NCI-H526 (cell line): ENCODE data around the gene INCA1.
A peak's percentile ranks its signal among the peaks of the same experiment; 100 is the strongest.

Source experiments
- DNase-seq, 2 experiments: peaks; one replicate each; lab custom pipeline; 2025; lab: John Stamatoyannopoulos, UW

Gene INCA1

DNA sequence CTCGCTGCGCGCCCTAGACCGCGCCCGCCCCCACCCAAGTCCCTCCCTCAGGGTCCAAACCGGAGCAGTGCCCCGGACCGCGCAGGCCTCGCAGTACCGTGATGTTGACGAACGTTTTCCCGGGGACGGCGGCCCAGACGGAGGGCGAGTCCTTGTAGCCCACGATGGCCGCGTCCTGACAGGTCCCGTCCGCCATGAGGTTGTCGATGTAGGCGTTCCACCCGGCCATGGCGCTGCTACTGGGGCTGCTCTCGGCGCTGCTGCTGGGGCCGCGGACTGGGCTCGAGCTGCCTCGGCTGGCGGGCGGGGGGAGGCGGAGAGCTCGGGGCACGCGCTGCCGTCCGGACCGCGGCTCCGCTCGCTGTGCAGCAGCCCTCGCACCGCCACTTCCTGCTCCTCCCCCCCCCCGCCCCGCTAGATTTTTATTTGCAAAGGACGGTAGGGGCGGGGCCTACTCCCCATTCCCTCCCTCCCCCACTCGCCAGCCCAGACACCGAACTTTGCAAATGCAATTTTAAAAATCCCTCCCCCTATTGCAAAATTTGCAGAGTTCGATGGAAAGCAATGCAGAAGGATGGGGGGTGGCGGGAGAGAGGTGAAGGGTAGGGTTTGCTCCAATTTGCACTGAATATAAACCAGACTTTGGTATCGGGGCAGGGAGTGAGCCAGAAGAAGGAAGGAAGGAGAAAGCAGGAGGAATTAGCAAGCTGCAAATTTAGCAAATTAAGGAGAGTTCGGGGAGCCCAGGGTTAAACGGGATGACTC is 49.0 kb downstream of the INCA1 start, which contains the start of gene PFN1:
TSS of gene PFN1 (minus strand) at position 365 of the 765 bp plus-strand sequence. CDS start at position 229, 136 bp downstream.
- peak; percentile 48 to 87 for DNase-seq

DNA sequence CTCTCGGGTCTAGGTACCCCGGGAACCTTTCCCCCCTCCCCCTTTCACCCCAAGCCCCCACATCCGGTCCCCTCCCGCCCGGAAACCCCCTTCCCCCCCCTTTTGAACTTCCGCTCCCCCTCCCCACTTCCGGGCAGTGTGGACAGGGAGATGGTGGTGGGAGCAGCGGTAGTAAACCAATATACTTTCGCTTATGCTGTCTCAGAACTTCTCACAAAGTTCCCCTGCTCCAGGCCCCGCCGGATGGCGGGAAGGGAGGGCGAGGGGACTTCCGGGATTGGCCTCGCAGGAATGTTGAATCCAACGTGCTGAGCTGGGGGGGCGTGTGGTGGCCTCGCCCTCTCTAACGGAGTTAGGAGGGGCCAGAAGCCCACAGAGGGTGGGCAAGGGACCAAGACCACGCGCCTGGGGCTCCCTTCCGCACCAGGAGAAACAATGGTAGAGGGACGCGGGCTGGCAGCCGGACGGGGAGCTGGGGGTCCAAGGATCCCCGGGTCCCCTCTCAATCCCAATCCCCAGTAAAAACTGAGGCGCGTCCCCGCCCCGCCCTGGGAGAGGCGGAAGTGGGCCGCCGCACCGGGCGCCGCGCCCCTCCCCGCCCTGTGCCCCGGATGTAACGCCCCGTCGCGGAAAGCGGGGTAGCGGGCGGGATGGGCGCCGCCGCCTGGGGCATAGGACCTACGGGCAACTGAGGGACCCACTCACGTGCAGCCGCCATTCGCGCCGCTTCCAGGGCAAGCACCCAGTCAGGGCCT is 49.7 kb downstream of the INCA1 start:
- DNase-seq: peak in 1 of 2 experiments; percentile 33

- no peak for DNase-seq
Measured at GRCh38 chr17:4947010-4947410, 50.3 kb downstream of the INCA1 start.

- DNase-seq: no peak
Measured at GRCh38 chr17:4946312-4946976, 50.9 kb downstream of the INCA1 start.

DNA sequence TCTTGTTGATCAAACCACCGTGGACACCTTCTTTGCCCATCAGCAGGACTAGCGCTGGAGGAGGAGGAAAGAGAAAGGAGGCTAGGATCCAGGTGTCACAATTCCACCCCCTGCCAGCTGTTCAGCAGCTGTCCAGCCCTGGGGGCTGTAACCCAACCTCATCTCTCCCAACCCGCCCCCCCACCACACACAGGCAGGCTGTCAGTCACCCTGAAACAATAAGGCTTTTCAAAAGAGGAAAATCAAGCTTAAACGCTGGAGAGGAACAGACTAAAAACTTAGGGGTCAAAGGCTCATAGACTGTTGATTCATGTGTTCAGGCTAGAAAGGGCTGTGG is 51.4 kb downstream of the INCA1 start:
- no peak for DNase-seq

DNA sequence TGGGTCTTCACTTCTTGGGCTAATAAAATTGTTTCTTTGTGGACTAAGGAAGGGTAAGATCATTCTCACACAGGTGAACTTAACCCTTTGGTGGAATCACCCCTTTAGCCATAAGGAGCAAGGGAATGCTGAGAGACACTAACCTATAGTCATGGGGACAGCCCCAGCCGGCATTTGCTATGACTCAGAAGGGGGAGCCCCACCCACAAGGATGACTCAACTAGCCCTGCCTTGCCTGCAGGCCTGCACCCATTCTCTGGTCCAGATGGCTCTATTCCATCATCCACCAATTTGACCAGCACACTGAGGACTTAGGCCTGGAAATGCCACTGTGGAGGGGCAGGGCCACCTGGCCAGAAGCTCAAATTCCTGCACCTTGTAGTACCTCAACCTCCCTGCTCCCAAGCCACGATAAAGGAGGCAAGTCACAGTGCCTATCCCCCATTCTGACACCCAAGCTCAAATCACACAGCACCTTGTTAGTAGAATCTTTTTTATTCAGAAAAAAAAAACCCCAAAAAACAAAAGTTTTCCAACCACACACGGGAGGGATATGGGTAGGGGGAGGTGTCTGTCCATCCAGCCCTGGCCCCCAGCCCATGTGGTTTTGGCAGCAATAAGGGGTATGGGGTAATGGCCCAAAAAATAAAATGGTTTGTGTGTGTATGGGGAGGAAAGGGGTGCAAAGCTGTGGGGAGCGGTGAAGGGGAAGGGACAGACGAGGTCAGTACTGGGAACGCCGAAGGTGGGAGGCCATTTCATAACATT is 52.0 kb downstream of the INCA1 start:
- no peak for DNase-seq

- DNase-seq: no peak
Measured at GRCh38 chr17:4944554-4945175, 52.7 kb downstream of the INCA1 start.

GRCh38 chr17:4944163-4944553 is 53.2 kb downstream of the INCA1 start:
- DNase-seq: no peak

- no peak for DNase-seq
Measured at GRCh38 chr17:4942760-4943508, 54.4 kb downstream of the INCA1 start.

DNA sequence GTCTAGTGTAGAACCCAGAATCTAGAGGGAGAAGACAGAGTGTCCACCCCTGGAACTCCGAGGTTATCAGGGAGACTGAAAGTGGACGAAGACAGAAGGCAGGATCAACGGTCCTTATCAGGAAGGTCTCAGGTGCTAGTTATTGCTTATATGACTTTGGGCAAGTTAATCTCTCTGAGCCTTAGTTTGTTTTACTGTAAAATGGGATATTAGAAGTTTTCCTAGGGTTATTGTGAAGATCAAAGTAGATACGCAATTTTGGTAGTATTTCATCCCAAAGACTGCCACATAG is 56.1 kb downstream of the INCA1 start:
- no peak for DNase-seq

GRCh38 chr17:4940555-4941318 is 56.6 kb downstream of the INCA1 start:
- DNase-seq: no peak

- DNase-seq: peak; percentile 96 to 97
Measured at GRCh38 chr17:4939796-4940554, 57.3 kb downstream of the INCA1 start, which contains the start of the genes RNF167 and SLC25A11. RNF167 (plus strand) TSS chr17:4940268; CDS start chr17:4940910, 642 bp downstream. SLC25A11 (minus strand) TSS chr17:4940046; CDS start chr17:4939910, 136 bp downstream.

DNA sequence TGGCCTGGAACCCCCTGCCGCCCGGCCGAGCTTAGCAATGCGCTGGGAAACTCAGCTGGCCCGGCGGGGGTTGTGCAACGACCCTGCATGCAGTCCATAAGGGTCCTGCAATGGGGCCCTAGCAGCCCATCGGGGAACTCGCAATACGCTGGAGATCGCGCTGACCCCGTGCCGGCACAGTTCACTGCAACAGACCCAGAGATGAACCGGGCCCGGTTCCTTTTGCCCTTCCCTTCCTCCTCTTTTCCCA is 57.9 kb downstream of the INCA1 start:
- DNase-seq: no peak

DNA sequence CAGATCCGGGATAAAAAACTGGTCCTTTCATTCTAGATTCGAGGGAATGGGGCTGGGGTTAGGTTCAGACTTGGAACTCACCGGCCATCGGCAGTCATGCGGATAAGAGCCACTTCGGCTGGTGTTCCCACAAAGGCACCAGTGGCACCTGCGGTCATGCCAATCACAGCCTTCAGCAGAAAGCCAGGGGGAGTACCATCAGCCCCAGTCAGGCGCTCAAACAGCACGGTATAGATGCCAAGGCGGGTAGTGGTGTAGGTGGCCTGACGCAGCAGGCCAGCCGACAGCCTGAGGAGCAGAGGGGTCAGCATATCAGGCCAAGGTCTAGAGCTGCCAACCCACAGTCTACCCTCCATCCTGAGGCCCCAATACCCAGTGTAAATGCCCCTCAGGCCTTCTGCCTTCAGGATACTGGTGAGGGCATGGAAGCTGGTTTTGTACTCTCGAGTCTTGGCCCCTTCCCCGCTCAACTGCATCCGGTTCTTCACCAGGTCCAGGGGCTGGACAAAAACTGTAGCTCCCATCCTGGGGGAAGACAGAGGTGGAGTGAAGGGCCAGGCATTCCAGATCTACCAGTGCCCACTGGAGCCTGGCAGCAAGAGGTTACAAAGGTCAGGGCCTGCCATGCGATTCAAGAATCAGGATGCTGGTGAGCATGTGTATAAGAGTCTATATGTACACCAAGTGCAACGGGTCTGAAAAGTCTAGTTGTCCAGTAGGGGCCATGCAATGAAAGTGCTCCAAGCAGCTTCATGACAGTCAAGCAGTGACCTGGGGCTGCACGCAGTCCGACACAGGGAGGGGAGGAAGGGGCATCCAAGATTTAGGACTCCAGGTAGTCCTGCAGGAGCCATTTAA is 58.4 kb downstream of the INCA1 start:
- no peak for DNase-seq
